Posterior vena cava (tissue), 2 donors: ENCODE data around the gene TMEM54. TPM values are rescaled to one million over a fixed set of nuclear protein-coding genes. Genes with fewer than 3 reads are reported as not detected.
"Not testable (repeated sequence)": the region's sequence is repeated elsewhere in the genome, so short reads cannot be mapped to it uniquely, and the experiment has no call there.

Experiments used
- DNase-seq: peaks from one replicate; pipeline ENCODE4 v3.0.0-alpha.2; 2020; ENCODE audit warnings: low spot score
- intact Hi-C, 2 donors: fragments of 100-400 bp; cut with DNase I; formaldehyde crosslinking; loops; one replicate each; pipeline versions ENCODE4 v1.14.1 to v1.14.2; 2022 to 2023
- total RNA-seq, 2 donors: library from RNA; stranded (reverse); fragmentation: NEBNext Ultra II Directional; extraction: Animal tissue kit (Norgen Biotek cat#: 25700); gene quantifications; one replicate each; pipeline ENCODE4 v1.2.1, GENCODE V29; 2021
- donor health status: DM: yes; HTN: yes; CAD: no.
- donor health status: DM: yes; HTN: yes; CAD: no.

The TMEM54 gene
- total RNA-seq, 2 donors from 2014 or later: 33.5 to 36.0 TPM

- DNase-seq: no peak
- intact Hi-C loops: no loop called here
Measured at GRCh38 chr1:32924881-32925344, 23.7 kb upstream of the TMEM54 start.

GRCh38 chr1:32920833-32921232, 19.6 kb upstream of the TMEM54 start:
- DNase-seq: peak; percentile 93
- intact Hi-C loops: no loop called here

GRCh38 chr1:32919811-32920733, 18.9 kb upstream of the TMEM54 start:
- DNase-seq: no peak
- intact Hi-C loops: no loop called here

- intact Hi-C loops: no loop called here
- no peak for DNase-seq
Measured at GRCh38 chr1:32918179-32918578, 17.0 kb upstream of the TMEM54 start.

GRCh38 chr1:32917521-32917920, 16.3 kb upstream of the TMEM54 start:
- no peak for DNase-seq
- intact Hi-C loops: no loop called here

GRCh38 chr1:32915766-32916706, 14.8 kb upstream of the TMEM54 start:
- DNase-seq: no peak
- intact Hi-C loops: no loop called here

- intact Hi-C loops: no loop called here
- DNase-seq: no peak
Measured at GRCh38 chr1:32910319-32910718, 9.1 kb upstream of the TMEM54 start.

GRCh38 chr1:32907435-32907834, 6.2 kb upstream of the TMEM54 start:
- intact Hi-C loops: no loop called here
- DNase-seq: no peak

GRCh38 chr1:32906654-32907053, 5.5 kb upstream of the TMEM54 start:
- intact Hi-C loops: no loop called here
- DNase-seq: no peak

GRCh38 chr1:32905588-32905987, 4.4 kb upstream of the TMEM54 start:
- DNase-seq, intact Hi-C loops: not testable (repeated sequence)

- DNase-seq: no peak
- intact Hi-C loops: no loop called here
Measured at GRCh38 chr1:32904797-32905196, 3.6 kb upstream of the TMEM54 start.

GRCh38 chr1:32903991-32904785, 3.0 kb upstream of the TMEM54 start:
- DNase-seq: no peak
- intact Hi-C loops: no loop called here

GRCh38 chr1:32902535-32902920, 1.3 kb upstream of the TMEM54 start:
- intact Hi-C loops: no loop called here
- no peak for DNase-seq

- intact Hi-C loops: no loop called here
- DNase-seq: no peak
Measured at GRCh38 chr1:32901823-32902534, 790 bp upstream of the TMEM54 start.

- intact Hi-C loops: no loop called here
- no peak for DNase-seq
Measured at GRCh38 chr1:32900371-32900955, 726 bp downstream of the TMEM54 start.

- no peak for DNase-seq
- intact Hi-C loops: no loop called here
Measured at GRCh38 chr1:32899586-32900296, 1.4 kb downstream of the TMEM54 start.

- no peak for DNase-seq
Measured at GRCh38 chr1:32898958-32899357, 2.2 kb downstream of the TMEM54 start.

GRCh38 chr1:32898056-32898455, 3.1 kb downstream of the TMEM54 start:
- DNase-seq: no peak
- intact Hi-C loops: no loop called here

More at GRCh38 chr1:32898958-32899357, 2.2 kb downstream of the TMEM54 start:
- intact Hi-C loops: no loop called here
